ENCODE measurements around the gene GMPR. TPM values are rescaled to one million over a fixed set of nuclear protein-coding genes. Genes with fewer than 3 reads are reported as not detected.

The GMPR gene
- total and polyA plus RNA-seq, 9 donors = 27.0 to 66.6 (median 51.6) TPM

- Histone ChIP-seq H3K36me3 (ENCODE audit: control insufficient read depth, insufficient read depth, low read length) (peaks cover 29% of the 10 kb centered on the region), H3K4me3 (ENCODE audit: low read length) (no peak overlapping the region), H3K27ac (ENCODE audit: low read length) (no peak overlapping the region), H3K9me3 (replicated peaks; ENCODE audit: control insufficient read depth, low read depth, low read length) (no peaks in the 10 kb centered on the region), H3K27me3 (ENCODE audit: control insufficient read depth, insufficient read depth, low read length) (no peaks in the 10 kb centered on the region), H3K4me1 (ENCODE audit: control insufficient read depth, insufficient read depth, low read length) (no peaks in the 10 kb centered on the region)
- DNase-seq = peak; percentile 35
- WGBS (ENCODE audit: insufficient coverage) = 49% methylated on average over 13 of the region's 15 CpGs
Measured at GRCh38 chr6:16295060-16295459, 56.7 kb downstream of the GMPR start.

- H3K27ac ChIP-seq (ENCODE audit: low read length) = no peak overlapping the region
- DNase-seq = no peak
- 63% methylated on average over 5 of the region's 5 CpGs for WGBS (ENCODE audit: insufficient coverage)
- no peak overlapping the region for H3K4me3 ChIP-seq (ENCODE audit: low read length)
- no peaks in the 10 kb centered on the region for H3K4me1 ChIP-seq (ENCODE audit: control insufficient read depth, insufficient read depth, low read length)
- peaks cover 25% of the 10 kb centered on the region for H3K36me3 ChIP-seq (ENCODE audit: control insufficient read depth, insufficient read depth, low read length)
- H3K27me3 ChIP-seq (ENCODE audit: control insufficient read depth, insufficient read depth, low read length) = no peaks in the 10 kb centered on the region
- no peaks in the 10 kb centered on the region for H3K9me3 ChIP-seq (replicated peaks; ENCODE audit: control insufficient read depth, low read depth, low read length)
Measured at GRCh38 chr6:16295471-16295870, 57.1 kb downstream of the GMPR start.

- no peaks in the 10 kb centered on the region for H3K4me1 ChIP-seq (ENCODE audit: control insufficient read depth, insufficient read depth, low read length)
- H3K4me3 ChIP-seq (ENCODE audit: low read length) = no peak overlapping the region
- DNase-seq = no peak
- peaks cover 25% of the 10 kb centered on the region for H3K36me3 ChIP-seq (ENCODE audit: control insufficient read depth, insufficient read depth, low read length)
- H3K9me3 ChIP-seq (replicated peaks; ENCODE audit: control insufficient read depth, low read depth, low read length) = no peaks in the 10 kb centered on the region
- H3K27me3 ChIP-seq (ENCODE audit: control insufficient read depth, insufficient read depth, low read length) = no peaks in the 10 kb centered on the region
- H3K27ac ChIP-seq (ENCODE audit: low read length) = no peak overlapping the region
- 87% methylated on average over 6 of the region's 7 CpGs for WGBS (ENCODE audit: insufficient coverage)
Measured at GRCh38 chr6:16296061-16296670, 57.8 kb downstream of the GMPR start.

GRCh38 chr6:16299861-16300260 lies 61.5 kb downstream of the GMPR start:
- H3K27ac ChIP-seq (ENCODE audit: low read length) = no peak overlapping the region
- H3K4me3 ChIP-seq (ENCODE audit: low read length) = no peak overlapping the region
- 83% methylated on average over 1 of the region's 3 CpGs for WGBS (ENCODE audit: insufficient coverage)
- H3K9me3 ChIP-seq (replicated peaks; ENCODE audit: control insufficient read depth, low read depth, low read length) = no peaks in the 10 kb centered on the region
- no peak for DNase-seq
- no peaks in the 10 kb centered on the region for H3K27me3 ChIP-seq (ENCODE audit: control insufficient read depth, insufficient read depth, low read length)
- H3K36me3 ChIP-seq (ENCODE audit: control insufficient read depth, insufficient read depth, low read length) = peaks cover 19% of the 10 kb centered on the region
- peaks cover 3% of the 10 kb centered on the region for H3K4me1 ChIP-seq (ENCODE audit: control insufficient read depth, insufficient read depth, low read length)

GRCh38 chr6:16301511-16301910 lies 63.1 kb downstream of the GMPR start:
- H3K27ac ChIP-seq (ENCODE audit: low read length) = no peak overlapping the region

GRCh38 chr6:16302721-16303552 lies 64.5 kb downstream of the GMPR start:
- Histone ChIP-seq H3K27ac (ENCODE audit: low read length) (no peak overlapping the region), H3K36me3 (ENCODE audit: control insufficient read depth, insufficient read depth, low read length) (peaks cover 24% of the 10 kb centered on the region), H3K4me3 (ENCODE audit: low read length) (no peak overlapping the region), H3K27me3 (ENCODE audit: control insufficient read depth, insufficient read depth, low read length) (no peaks in the 10 kb centered on the region), H3K9me3 (replicated peaks; ENCODE audit: control insufficient read depth, low read depth, low read length) (no peaks in the 10 kb centered on the region), H3K4me1 (ENCODE audit: control insufficient read depth, insufficient read depth, low read length) (peaks cover 3% of the 10 kb centered on the region)
- no peak for DNase-seq
- 58% methylated on average over 11 of the region's 27 CpGs for WGBS (ENCODE audit: insufficient coverage)

More at GRCh38 chr6:16301511-16301910, 63.1 kb downstream of the GMPR start:
- Histone ChIP-seq H3K27me3 (ENCODE audit: control insufficient read depth, insufficient read depth, low read length) (no peaks in the 10 kb centered on the region), H3K4me1 (ENCODE audit: control insufficient read depth, insufficient read depth, low read length) (peaks cover 3% of the 10 kb centered on the region), H3K9me3 (replicated peaks; ENCODE audit: control insufficient read depth, low read depth, low read length) (no peaks in the 10 kb centered on the region), H3K4me3 (ENCODE audit: low read length) (no peak overlapping the region), H3K36me3 (ENCODE audit: control insufficient read depth, insufficient read depth, low read length) (peaks cover 23% of the 10 kb centered on the region)
- no CpG with 5 or more reads among the region's 7 CpGs for WGBS (ENCODE audit: insufficient coverage)
- no peak for DNase-seq

DNA sequence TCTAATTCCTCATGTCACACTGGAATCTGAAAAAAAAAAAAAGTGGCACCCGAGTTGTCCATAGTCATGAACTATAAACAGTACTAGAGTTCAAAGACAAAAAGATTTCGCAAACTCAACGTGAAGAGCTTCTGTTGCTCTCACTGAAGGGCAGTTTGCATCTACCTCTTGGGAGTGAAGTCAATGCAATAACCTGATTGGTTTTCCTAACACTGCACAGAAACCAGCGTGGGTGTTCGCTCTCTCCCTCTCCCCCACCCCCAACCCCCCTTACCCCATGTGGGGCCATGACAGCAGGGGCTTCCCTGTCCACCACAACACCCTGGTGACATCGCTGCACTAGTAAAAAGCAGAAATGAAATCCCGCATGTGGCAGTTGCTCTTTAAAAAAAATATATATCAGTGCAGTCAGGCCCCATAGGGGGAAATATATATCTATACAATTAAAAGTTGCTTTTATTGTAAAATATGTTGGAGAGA lies 66.9 kb downstream of the GMPR start:
- peaks cover 18% of the 10 kb centered on the region for H3K36me3 ChIP-seq (ENCODE audit: control insufficient read depth, insufficient read depth, low read length)
- WGBS (ENCODE audit: insufficient coverage) = 60% methylated on average over 2 of the region's 7 CpGs
- H3K27ac ChIP-seq (ENCODE audit: low read length) = no peak overlapping the region
- peaks cover 3% of the 10 kb centered on the region for H3K4me1 ChIP-seq (ENCODE audit: control insufficient read depth, insufficient read depth, low read length)
- H3K9me3 ChIP-seq (replicated peaks; ENCODE audit: control insufficient read depth, low read depth, low read length) = no peaks in the 10 kb centered on the region
- no peak overlapping the region for H3K4me3 ChIP-seq (ENCODE audit: low read length)
- no peak for DNase-seq
- no peaks in the 10 kb centered on the region for H3K27me3 ChIP-seq (ENCODE audit: control insufficient read depth, insufficient read depth, low read length)

DNA sequence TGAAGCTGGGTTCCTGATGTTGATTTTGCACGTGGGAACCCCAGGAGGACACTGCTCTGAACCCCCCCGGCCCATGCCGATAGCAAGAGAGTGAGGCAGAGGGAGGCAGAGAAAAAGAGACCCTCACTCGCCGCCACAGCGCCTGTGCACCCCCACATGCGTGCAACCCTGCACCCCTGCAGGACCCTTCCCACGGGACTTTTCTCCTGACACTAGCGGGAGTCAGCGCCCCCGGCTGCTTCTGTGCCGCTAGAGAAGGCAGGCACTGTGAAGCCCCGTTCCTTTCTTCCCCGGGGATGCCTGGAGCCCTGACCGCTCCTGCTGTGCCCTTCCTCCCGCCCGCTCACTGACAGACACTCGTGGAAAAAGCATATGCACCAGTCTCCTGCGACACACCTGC lies 67.4 kb downstream of the GMPR start:
- Histone ChIP-seq H3K27me3 (ENCODE audit: control insufficient read depth, insufficient read depth, low read length) (no peaks in the 10 kb centered on the region), H3K36me3 (ENCODE audit: control insufficient read depth, insufficient read depth, low read length) (peaks cover 18% of the 10 kb centered on the region), H3K9me3 (replicated peaks; ENCODE audit: control insufficient read depth, low read depth, low read length) (no peaks in the 10 kb centered on the region), H3K4me1 (ENCODE audit: control insufficient read depth, insufficient read depth, low read length) (peaks cover 3% of the 10 kb centered on the region), H3K4me3 (ENCODE audit: low read length) (no peak overlapping the region), H3K27ac (ENCODE audit: low read length) (no peak overlapping the region)
- 59% methylated on average over 14 of the region's 19 CpGs for WGBS (ENCODE audit: insufficient coverage)
- DNase-seq = no peak

DNA sequence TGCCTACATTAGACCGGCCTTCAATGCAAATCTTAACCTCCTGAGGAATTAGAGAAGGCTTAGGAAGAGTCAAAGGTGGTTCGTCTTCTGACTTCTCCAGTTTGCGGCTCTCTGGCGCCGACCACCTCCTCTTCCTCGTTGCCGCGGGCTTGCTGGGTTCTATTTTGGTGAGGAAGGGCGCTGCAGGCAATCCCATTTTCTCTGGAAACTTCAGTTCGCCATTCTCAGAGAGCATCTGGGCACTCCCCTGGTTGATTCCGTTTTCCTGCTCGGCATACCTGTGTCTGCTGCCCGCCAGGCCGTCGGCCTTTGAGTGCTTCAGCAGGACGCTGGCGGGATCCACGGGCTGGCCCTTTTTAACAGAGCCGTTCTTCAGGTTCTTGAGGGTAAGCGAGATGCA lies 67.9 kb downstream of the GMPR start:
- Histone ChIP-seq H3K9me3 (replicated peaks; ENCODE audit: control insufficient read depth, low read depth, low read length) (no peaks in the 10 kb centered on the region), H3K36me3 (ENCODE audit: control insufficient read depth, insufficient read depth, low read length) (peaks cover 18% of the 10 kb centered on the region), H3K27me3 (ENCODE audit: control insufficient read depth, insufficient read depth, low read length) (no peaks in the 10 kb centered on the region), H3K27ac (ENCODE audit: low read length) (no peak overlapping the region), H3K4me3 (ENCODE audit: low read length) (no peak overlapping the region), H3K4me1 (ENCODE audit: control insufficient read depth, insufficient read depth, low read length) (peaks cover 3% of the 10 kb centered on the region)
- no peak for DNase-seq
- 68% methylated on average over 18 of the region's 20 CpGs for WGBS (ENCODE audit: insufficient coverage)

GRCh38 chr6:16311763-16312162 lies 73.4 kb downstream of the GMPR start:
- Histone ChIP-seq H3K4me3 (ENCODE audit: low read length) (no peak overlapping the region), H3K4me1 (ENCODE audit: control insufficient read depth, insufficient read depth, low read length) (peaks cover under 1% of the 10 kb centered on the region), H3K36me3 (ENCODE audit: control insufficient read depth, insufficient read depth, low read length) (peaks cover 3% of the 10 kb centered on the region), H3K9me3 (replicated peaks; ENCODE audit: control insufficient read depth, low read depth, low read length) (no peaks in the 10 kb centered on the region), H3K27me3 (ENCODE audit: control insufficient read depth, insufficient read depth, low read length) (no peaks in the 10 kb centered on the region), H3K27ac (ENCODE audit: low read length) (no peak overlapping the region)
- 92% methylated on average over 3 of the region's 6 CpGs for WGBS (ENCODE audit: insufficient coverage)
- no peak for DNase-seq

Measured in muscle of leg (tissue), 11 donors.